HepG2 (cell line): ENCODE data around the gene JAK1. TPM values are rescaled to one million over a fixed set of nuclear protein-coding genes. Genes with fewer than 3 reads are reported as not detected.

Experiments
- NR2F6 ChIP-seq, 2 experiments: IDR thresholded peaks; 2 replicates each; pipeline ENCODE4 v1.6.1; 2016; ENCODE audit warnings: antibody characterized with exemption in 1 of 2, mild to moderate bottlenecking in 1 of 2
- PPARG ChIP-seq: conservative IDR thresholded peaks from 2 replicates; pipeline ENCODE4 v1.6.1; 2016; ENCODE audit warnings: missing biosample characterization, missing genetic modification reagents
- SMAD1 ChIP-seq: sonication (generic); formaldehyde crosslinking; IDR thresholded peaks from 2 replicates; pipeline ENCODE4 v1.4.0; 2020; ENCODE audit warnings: missing genetic modification reagents, low read depth, mild to moderate bottlenecking, borderline replicate concordance
- TCF12 ChIP-seq, 2 experiments: fragments of 450-650 bp in 1 of 2; sonication (generic) in 1 of 2; formaldehyde crosslinking in 1 of 2; IDR thresholded peaks; 2 replicates each; pipeline versions ENCODE4 v1.6.1 to v1.8.0; 2017 to 2022; ENCODE audit warnings: antibody characterized with exemption in 1 of 2, mild to moderate bottlenecking in 1 of 2, missing genetic modification reagents in 1 of 2, moderate library complexity in 1 of 2
- TCF7 ChIP-seq: sonication (generic); IDR thresholded peaks from 2 replicates; pipeline ENCODE4 v1.6.1; 2016; ENCODE audit warnings: antibody characterized with exemption, low read depth
- TRIM24 ChIP-seq: sonication (generic); formaldehyde crosslinking; IDR thresholded peaks from 2 replicates; pipeline ENCODE4 v1.8.0; 2022; ENCODE audit warnings: mild to moderate bottlenecking, missing genetic modification reagents
- ZNF121 ChIP-seq: sonication (generic); formaldehyde crosslinking; IDR thresholded peaks from 2 replicates; pipeline ENCODE4 v1.5.0; 2020; ENCODE audit warnings: mild to moderate bottlenecking, missing genetic modification reagents
- ZNF17 ChIP-seq: sonication (generic); formaldehyde crosslinking; IDR thresholded peaks from 2 replicates; pipeline ENCODE4 v1.5.0; 2020; ENCODE audit warnings: mild to moderate bottlenecking, missing genetic modification reagents
- ZNF253 ChIP-seq: sonication (generic); formaldehyde crosslinking; IDR thresholded peaks from 2 replicates; pipeline ENCODE4 v1.8.0; 2022; ENCODE audit warnings: mild to moderate bottlenecking, missing genetic modification reagents, borderline replicate concordance
- ZNF484 ChIP-seq: sonication (generic); formaldehyde crosslinking; IDR thresholded peaks from 2 replicates; pipeline ENCODE4 v1.5.1; 2020; ENCODE audit warnings: mild to moderate bottlenecking, low read depth, missing genetic modification reagents, borderline replicate concordance
- ZNF629 ChIP-seq: sonication (generic); formaldehyde crosslinking; conservative IDR thresholded peaks from 2 replicates; pipeline ENCODE4 v1.5.0; 2020; ENCODE audit warnings: missing genetic modification reagents
- ZNF75D ChIP-seq: sonication (generic); formaldehyde crosslinking; IDR thresholded peaks from 2 replicates; pipeline ENCODE4 v1.8.1; 2023; ENCODE audit warnings: missing genetic modification reagents, mild to moderate bottlenecking, borderline replicate concordance
- ZSCAN22 ChIP-seq: sonication (generic); formaldehyde crosslinking; IDR thresholded peaks from 2 replicates; pipeline ENCODE4 v1.4.0; 2020; ENCODE audit warnings: mild to moderate bottlenecking, missing genetic modification reagents
- polyA plus RNA-seq, 8 experiments: library from polyadenylated mRNA; depleted of rRNA in 3 of 8; stranded (reverse) in 7 of 8; unstranded in 1 of 8; fragments of >200 nt; fragmentation: Illumina TruSeq in 4 of 8; extraction: Trizol in 4 of 8; gene quantifications; 2 replicates each; pipeline versions ENCODE4 v1.2.1 to v1.2.3, GENCODE V29; 2011 to 2016; ENCODE audit warnings: low read depth in 4 of 8, missing spikeins in 1 of 8, mixed read lengths in 1 of 8; ENCODE audit not compliant: insufficient read depth in 1 of 8
- total RNA-seq, 5 experiments: library from RNA; depleted of rRNA; stranded (reverse); fragments of >200 nt; fragmentation: Illumina TruSeq; extraction: Trizol; gene quantifications; 2 replicates each; pipeline ENCODE4 v1.2.3, GENCODE V29; 2016; ENCODE audit warnings: low read depth in 1 of 5
- TF ChIP-seq, protein P1 (sequence below): sonication (generic); formaldehyde crosslinking; IDR thresholded peaks from 2 replicates; pipeline ENCODE4 v1.4.0; 2020; ENCODE audit warnings: missing genetic modification reagents
- TF ChIP-seq, protein P2 (sequence below): sonication (generic); formaldehyde crosslinking; IDR thresholded peaks from 2 replicates; pipeline ENCODE4 v1.4.0; 2020; ENCODE audit warnings: missing genetic modification reagents
- TF ChIP-seq, protein P3 (sequence below): sonication (generic); formaldehyde crosslinking; IDR thresholded peaks from 2 replicates; pipeline ENCODE4 v1.4.0; 2020; ENCODE audit warnings: missing genetic modification reagents, mild to moderate bottlenecking, borderline replicate concordance

JAK1 gene
- total and polyA plus RNA-seq, 2 of the 13 experiments (the other 11 are each of a cell fraction or from before 2014, with no cell fraction given), result 23.9 to 42.4 TPM

DNA sequence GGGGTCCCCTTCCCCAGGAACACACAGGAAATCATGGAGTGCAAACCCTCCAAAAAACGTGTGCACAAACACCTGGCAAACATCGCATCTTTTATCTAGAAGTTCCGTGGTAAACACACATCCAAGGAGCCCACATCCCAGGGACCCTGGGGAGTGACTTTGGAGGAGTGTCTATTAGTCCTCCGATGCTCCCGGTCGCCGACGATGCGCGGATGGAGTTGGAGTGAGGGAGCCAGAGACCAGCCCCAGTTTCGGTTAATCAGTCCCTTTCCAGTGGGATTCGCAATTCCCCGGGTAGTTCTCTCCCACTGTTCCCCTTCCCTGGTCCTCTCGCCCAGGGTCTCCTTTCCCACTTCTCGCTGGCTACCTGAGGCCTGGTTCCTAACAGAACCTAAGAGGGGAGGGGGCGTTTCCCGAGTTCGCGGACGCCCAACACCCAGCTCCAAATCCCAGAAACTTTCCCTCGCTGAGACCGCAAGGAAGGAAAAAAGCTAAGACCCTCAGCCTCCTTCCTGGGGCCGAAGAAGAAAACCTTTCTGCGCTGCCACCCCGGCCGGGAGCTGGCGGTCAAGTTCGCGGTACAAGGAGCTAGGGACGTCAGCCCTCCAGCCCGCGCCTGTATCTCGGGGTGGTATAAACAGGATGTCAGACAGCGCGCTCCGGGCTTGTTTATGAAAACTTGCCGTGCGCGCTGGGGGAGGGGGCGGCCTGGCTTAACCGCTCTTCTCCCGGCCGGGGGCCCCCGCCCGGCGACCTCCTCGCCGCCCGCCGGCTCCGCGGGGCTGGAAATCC, 787 bp downstream of the JAK1 start (continued):
- no peak for TF ChIP-seq ZNF17
- no peak for TF ChIP-seq ZNF253 (CRISPR knock-in tag)
- TF ChIP-seq SMAD1 (CRISPR knock-in tag), result no peak
- no peak for TF ChIP-seq PPARG (CRISPR knock-in tag)
- TF ChIP-seq, protein P1, sequence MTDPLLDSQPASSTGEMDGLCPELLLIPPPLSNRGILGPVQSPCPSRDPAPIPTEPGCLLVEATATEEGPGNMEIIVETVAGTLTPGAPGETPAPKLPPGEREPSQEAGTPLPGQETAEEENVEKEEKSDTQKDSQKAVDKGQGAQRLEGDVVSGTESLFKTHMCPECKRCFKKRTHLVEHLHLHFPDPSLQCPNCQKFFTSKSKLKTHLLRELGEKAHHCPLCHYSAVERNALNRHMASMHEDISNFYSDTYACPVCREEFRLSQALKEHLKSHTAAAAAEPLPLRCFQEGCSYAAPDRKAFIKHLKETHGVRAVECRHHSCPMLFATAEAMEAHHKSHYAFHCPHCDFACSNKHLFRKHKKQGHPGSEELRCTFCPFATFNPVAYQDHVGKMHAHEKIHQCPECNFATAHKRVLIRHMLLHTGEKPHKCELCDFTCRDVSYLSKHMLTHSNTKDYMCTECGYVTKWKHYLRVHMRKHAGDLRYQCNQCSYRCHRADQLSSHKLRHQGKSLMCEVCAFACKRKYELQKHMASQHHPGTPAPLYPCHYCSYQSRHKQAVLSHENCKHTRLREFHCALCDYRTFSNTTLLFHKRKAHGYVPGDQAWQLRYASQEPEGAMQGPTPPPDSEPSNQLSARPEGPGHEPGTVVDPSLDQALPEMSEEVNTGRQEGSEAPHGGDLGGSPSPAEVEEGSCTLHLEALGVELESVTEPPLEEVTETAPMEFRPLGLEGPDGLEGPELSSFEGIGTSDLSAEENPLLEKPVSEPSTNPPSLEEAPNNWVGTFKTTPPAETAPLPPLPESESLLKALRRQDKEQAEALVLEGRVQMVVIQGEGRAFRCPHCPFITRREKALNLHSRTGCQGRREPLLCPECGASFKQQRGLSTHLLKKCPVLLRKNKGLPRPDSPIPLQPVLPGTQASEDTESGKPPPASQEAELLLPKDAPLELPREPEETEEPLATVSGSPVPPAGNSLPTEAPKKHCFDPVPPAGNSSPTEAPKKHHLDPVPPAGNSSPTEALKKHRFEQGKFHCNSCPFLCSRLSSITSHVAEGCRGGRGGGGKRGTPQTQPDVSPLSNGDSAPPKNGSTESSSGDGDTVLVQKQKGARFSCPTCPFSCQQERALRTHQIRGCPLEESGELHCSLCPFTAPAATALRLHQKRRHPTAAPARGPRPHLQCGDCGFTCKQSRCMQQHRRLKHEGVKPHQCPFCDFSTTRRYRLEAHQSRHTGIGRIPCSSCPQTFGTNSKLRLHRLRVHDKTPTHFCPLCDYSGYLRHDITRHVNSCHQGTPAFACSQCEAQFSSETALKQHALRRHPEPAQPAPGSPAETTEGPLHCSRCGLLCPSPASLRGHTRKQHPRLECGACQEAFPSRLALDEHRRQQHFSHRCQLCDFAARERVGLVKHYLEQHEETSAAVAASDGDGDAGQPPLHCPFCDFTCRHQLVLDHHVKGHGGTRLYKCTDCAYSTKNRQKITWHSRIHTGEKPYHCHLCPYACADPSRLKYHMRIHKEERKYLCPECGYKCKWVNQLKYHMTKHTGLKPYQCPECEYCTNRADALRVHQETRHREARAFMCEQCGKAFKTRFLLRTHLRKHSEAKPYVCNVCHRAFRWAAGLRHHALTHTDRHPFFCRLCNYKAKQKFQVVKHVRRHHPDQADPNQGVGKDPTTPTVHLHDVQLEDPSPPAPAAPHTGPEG (CRISPR knock-in tag), result no peak
- no peak for TF ChIP-seq TRIM24
- no peak for TF ChIP-seq ZSCAN22 (CRISPR knock-in tag)
- TF ChIP-seq ZNF629 (CRISPR knock-in tag), result no peak
- TF ChIP-seq TCF7, result no peak
- no peak for TF ChIP-seq ZNF75D
- TF ChIP-seq NR2F6 (IDR thresholded peaks at IDR 0.05), result no peak
- no peak for TF ChIP-seq NR2F6 (CRISPR knock-in tag; IDR thresholded peaks at IDR 0.05)
- TF ChIP-seq ZNF484 (CRISPR knock-in tag), result no peak
- TF ChIP-seq, protein P2, sequence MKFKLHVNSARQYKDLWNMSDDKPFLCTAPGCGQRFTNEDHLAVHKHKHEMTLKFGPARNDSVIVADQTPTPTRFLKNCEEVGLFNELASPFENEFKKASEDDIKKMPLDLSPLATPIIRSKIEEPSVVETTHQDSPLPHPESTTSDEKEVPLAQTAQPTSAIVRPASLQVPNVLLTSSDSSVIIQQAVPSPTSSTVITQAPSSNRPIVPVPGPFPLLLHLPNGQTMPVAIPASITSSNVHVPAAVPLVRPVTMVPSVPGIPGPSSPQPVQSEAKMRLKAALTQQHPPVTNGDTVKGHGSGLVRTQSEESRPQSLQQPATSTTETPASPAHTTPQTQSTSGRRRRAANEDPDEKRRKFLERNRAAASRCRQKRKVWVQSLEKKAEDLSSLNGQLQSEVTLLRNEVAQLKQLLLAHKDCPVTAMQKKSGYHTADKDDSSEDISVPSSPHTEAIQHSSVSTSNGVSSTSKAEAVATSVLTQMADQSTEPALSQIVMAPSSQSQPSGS (CRISPR knock-in tag), result no peak; the same call in 1 of the 2 replicates
- TF ChIP-seq, protein P3, sequence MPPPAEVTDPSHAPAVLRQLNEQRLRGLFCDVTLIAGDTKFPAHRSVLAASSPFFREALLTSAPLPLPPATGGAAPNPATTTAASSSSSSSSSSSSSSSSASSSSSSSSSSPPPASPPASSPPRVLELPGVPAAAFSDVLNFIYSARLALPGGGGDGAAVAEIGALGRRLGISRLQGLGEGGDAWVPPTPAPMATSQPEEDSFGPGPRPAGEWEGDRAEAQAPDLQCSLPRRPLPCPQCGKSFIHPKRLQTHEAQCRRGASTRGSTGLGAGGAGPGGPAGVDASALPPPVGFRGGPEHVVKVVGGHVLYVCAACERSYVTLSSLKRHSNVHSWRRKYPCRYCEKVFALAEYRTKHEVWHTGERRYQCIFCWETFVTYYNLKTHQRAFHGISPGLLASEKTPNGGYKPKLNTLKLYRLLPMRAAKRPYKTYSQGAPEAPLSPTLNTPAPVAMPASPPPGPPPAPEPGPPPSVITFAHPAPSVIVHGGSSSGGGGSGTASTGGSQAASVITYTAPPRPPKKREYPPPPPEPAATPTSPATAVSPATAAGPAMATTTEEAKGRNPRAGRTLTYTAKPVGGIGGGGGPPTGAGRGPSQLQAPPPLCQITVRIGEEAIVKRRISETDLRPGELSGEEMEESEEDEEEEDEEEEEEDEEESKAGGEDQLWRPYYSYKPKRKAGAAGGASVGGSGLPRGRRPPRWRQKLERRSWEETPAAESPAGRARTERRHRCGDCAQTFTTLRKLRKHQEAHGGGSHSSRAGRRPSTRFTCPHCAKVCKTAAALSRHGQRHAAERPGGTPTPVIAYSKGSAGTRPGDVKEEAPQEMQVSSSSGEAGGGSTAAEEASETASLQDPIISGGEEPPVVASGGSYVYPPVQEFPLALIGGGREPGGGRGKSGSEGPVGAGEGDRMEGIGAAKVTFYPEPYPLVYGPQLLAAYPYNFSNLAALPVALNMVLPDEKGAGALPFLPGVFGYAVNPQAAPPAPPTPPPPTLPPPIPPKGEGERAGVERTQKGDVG (CRISPR knock-in tag), result no peak
- TF ChIP-seq ZNF121 (CRISPR knock-in tag), result no peak
- TF ChIP-seq TCF12 (IDR thresholded peaks at IDR 0.05), result no peak
- TF ChIP-seq TCF12 (CRISPR knock-in tag; IDR thresholded peaks at IDR 0.05), result no peak
